Umbilical cord (tissue), 2 donors: ENCODE data around the gene STK32B. TPM values are rescaled to one million over a fixed set of nuclear protein-coding genes. Genes with fewer than 3 reads are reported as not detected.
"Not testable (repeated sequence)": the region's sequence is repeated elsewhere in the genome, so short reads cannot be mapped to it uniquely, and the experiment has no call there.

Experiments used
- DNase-seq: peaks from one replicate; pipeline ENCODE4 v3.0.0-alpha.2; 2015; ENCODE audit warnings: low spot score
- total RNA-seq: library from RNA; depleted of rRNA; stranded (reverse); fragments of >200 nt; gene quantifications from one replicate; pipeline ENCODE4 v1.2.3, GENCODE V29; 2014; ENCODE audit warnings: low replicate concordance; ENCODE audit not compliant: insufficient read depth

Gene STK32B
- total RNA-seq, 1 donor from 2014 or later = 7.0 TPM

DNA sequence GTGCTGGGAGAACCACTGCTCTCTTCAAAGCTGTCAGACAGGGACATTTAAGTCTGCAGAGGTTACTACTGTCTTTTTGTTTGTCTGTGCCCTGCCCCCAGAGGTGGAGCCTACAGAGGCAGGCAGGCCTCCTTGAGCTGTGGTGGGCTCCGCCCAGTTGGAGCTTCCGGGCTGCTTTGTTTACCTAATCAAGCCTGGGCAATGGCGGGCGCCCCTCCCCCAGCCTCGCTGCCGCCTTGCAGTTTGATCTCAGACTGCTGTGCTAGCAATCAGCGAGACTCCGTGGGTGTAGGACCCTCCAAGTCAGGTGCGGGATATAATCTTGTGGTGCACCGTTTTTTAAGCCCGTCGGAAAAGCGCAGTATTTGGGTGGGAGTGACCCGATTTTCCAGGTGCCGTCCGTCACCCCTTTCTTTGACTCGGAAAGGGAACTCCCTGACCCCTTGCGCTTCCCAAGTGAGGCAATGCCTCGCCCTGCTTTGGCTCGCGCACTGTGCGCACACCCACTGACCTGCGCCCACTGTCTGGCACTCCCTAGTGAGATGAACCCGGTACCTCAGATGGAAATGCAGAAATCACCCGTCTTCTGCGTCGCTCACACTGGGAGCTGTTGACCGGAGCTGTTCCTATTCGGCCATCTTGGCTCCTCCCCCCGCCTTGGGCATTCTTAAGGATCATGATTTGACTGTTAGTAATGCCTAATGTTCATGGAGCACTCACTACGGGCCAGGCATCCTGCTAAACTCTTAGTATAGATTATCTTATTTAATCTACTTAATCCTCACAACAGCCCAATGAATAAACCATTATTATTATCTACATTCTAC lies 392.9 kb downstream of the STK32B start:
- not testable (repeated sequence) for DNase-seq

DNA sequence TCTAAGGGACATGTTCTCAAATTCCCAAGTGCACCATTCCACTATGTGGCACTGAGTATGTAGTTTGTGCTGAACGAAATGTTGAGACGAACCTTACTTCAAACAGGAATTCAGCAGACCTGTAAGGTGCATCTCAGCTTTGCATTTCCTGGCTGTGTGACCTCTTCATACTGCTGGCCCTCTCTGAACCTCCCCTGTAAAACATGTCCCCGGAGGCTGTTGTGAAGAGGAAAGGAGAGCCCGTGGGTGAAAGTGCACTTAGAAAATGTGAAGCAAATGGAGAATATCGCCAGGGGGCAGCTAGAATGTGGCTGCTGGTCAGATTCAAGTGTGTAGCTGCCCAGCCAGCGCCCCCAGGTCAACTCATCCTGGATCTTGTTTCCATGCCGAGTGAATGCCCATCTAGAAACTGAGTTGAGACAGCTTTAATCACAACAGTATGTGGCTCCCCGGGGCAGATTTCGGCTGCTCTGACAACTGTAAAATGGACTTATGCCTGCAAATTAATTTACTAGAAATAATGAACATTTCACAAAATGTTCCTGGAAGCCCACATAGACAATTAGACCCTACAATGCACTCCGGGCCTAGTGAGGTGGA lies 393.7 kb downstream of the STK32B start:
- DNase-seq = no peak

GRCh38 chr4:5446595-5447226 lies 395.4 kb downstream of the STK32B start:
- DNase-seq = no peak

GRCh38 chr4:5447755-5448154 lies 396.5 kb downstream of the STK32B start:
- no peak for DNase-seq

- DNase-seq = no peak
These were observed 396.9 kb downstream of the STK32B start for GRCh38 chr4:5448221-5448620.

DNA sequence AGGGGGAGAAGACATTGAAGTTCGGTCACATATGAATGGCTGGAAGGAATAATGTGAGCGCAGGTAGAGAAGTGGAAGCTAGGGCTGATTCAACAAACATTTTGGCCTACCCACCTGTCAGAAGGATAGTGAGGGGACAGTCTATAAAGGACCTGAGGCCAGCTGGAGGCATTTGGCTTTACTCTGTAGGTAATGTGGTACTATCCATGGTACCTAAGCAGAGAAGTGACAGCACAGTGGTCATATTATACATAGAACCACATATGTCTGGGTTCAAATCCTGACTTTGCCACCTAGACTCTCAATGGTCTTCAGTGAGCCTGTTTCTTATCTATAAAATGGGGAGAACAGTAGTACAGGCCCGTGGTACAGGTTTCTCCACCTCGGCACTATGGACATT lies 400.0 kb downstream of the STK32B start:
- no peak for DNase-seq

DNA sequence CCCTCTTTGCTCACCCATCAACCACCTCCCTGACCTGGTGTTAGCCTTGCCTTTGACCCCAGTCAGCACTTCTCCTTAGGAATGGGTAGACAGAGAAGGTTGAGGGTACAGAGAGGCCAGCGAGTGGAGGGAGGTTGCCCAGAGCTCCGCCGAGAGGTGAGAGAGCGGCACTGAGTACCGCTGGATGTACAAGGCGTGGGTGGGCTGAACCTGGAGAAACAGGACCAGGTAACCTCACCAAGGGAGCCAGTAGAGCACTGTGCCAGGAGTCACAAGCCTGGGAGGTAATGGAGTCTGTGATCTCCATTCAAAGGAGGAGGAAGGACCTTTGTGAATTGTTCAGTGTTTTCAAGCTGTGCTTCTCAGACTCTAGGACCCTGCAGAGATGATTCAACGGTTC lies 400.9 kb downstream of the STK32B start:
- no peak for DNase-seq

- DNase-seq = no peak
These were observed 403.8 kb downstream of the STK32B start for GRCh38 chr4:5455003-5455585.

DNA sequence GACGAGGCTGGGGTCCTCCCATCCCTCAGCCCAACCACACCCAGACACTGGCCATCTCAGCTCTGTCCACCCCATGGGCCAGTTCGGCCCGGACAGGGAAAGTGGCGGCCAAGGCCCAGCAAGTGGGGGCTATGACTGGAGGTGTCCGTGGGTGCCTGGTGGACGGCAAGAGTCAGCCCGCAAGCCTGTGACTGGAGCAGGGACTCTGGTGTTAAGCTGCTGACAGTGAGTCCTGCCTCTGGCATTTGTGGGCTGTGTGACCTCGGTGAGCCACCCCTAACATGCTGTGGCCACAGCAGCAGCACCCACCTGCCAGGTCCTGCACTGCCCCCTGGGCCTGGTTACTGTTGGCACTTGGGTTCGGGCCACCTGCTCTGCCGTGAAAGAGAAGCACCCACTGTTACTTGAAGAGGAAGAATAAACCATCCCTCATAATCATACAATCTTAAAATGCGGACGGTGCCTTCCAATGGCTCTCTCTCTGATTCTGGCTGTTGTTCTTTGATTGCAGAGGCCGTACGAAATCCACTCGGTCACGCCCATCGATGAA lies 405.1 kb downstream of the STK32B start:
- no peak for DNase-seq

- no peak for DNase-seq
These were observed 407.4 kb downstream of the STK32B start for GRCh38 chr4:5458676-5459075.

GRCh38 chr4:5459236-5459635 lies 408.0 kb downstream of the STK32B start:
- DNase-seq = no peak

GRCh38 chr4:5460106-5460801 lies 409.0 kb downstream of the STK32B start:
- DNase-seq = no peak

DNA sequence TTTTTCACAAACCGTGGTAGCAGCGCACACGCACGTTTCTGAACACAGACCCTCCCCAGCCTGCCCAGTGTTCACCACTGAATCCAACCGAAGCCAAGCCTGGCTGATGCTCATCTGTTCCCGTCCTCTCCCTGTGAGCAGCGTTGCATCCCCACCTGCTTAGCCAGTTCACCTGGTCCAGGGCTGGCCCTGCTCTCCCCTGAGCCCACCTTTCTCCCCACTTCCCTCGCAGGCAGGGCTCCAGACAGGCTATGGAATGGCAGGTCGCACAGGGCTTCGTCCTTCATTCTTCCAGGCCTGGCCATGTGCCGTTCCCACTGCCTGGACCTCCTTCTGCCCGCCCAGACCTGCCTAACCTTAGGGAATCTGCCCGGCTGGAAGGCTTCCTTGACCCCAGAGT lies 410.2 kb downstream of the STK32B start:
- no peak for DNase-seq

DNA sequence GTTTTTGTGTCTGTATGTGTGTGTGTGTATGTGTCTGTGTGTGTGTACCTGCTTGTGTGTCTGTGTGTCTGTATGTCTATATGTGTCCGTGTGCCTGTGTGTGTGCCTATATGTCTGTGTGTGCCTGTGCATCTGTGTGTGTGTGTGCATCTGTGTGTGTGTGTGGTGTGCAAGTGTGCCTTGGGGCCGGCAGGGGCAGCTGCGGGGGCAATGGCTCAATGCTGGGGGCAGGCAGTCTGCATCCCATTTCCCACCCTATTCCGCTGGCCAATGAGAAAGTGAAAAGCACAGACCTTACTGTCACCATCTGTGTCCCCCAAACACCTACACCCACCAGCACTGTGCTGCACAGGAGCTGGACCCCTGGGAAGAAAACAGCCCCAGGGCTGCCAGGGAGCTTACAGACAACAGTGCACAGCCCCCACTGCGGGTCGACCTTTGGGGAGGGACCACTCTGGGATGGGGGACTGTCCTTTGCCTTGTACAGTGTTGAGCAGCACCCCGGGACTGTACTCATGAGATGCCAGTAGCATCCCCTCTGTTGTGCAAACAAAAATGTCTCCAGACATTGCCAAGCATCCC lies 411.1 kb downstream of the STK32B start:
- no peak for DNase-seq

- no peak for DNase-seq
These were observed 411.6 kb downstream of the STK32B start for GRCh38 chr4:5462896-5463295.

DNA sequence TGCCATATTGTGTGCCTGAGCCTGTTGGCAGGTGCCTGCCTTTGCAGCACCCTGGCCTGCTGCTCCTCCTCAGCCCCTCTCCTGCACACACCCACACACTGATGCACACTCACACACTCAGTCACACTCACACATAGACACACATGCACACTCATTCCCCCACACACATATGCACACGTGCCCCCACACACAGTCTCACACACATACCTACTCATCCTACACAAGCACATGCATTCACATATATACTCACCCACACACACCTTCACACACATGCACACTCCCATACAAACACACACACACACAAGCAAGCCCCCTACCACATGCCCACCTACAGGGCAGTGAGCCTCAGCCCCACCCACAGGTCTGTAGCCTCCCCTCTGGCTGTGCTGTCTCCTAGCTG lies 412.1 kb downstream of the STK32B start:
- DNase-seq = no peak

DNA sequence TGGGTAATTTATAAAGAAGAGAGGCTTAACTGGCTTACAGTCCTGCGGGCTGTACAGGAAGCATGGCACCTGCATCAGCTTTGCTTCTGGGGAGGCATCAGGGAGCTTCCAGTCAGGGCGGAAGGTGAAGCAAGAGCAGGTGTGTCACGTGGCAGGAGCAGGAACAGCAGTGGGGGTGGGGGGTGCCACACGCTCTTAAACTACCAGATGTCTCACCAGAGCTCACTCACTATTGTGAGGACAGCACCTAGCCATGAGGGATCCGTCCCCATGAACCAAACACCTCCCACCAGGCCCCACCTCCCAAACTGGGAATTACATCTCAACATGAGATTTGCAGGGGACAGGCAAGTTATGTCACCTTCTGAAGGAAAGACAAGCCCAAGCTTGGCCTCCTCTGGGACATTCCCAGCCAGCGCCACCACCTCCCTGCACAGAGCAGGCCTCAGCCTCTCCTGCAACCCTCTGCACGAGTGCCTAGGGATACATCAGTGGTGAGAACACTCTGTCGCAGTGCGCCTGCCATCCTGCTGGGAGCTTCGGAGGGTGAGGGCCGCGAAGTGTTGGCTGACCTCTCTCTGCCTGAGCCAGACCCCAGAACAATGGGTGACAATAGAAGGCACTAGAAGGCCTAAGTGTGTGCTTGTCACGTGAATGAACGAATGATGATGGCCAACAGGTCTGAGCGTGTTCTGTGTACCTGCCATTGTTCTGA lies 412.8 kb downstream of the STK32B start:
- DNase-seq = no peak

GRCh38 chr4:5465529-5465928 lies 414.2 kb downstream of the STK32B start:
- DNase-seq = no peak

GRCh38 chr4:5465956-5466355 lies 414.7 kb downstream of the STK32B start:
- no peak for DNase-seq

GRCh38 chr4:5467111-5467510 lies 415.8 kb downstream of the STK32B start:
- DNase-seq = no peak
